Testis (tissue), 2 donors: ENCODE results near the gene NBDY.

Experiments
- CTCF ChIP-seq, 3 experiments: fragments of 450-650 bp in 2 of 3; fragments of 200-600 bp in 1 of 3; sonication (generic) in 1 of 3; IDR thresholded peaks; one replicate each; pipeline ENCODE4 v1.5.1; 2016 to 2019; ENCODE audit warnings: antibody characterized with exemption in 3 of 3, mild to moderate bottlenecking in 2 of 3, moderate library complexity in 1 of 3
- POLR2A ChIP-seq: fragments of 450-650 bp; IDR thresholded peaks from one replicate; pipeline ENCODE4 v1.6.1; 2017; ENCODE audit warnings: antibody characterized with exemption, mild to moderate bottlenecking, moderate library complexity

GRCh38 chrX:56764975-56765791, 36.1 kb downstream of the NBDY start:
- TF ChIP-seq CTCF (IDR thresholded peaks at IDR 0.05) (no peak), POLR2A (no peak)
